Measurements from ENCODE around the gene NQO2. TPM values are rescaled to one million over a fixed set of nuclear protein-coding genes. Genes with fewer than 3 reads are reported as not detected.
"Not testable (repeated sequence)": the region's sequence is repeated elsewhere in the genome, so short reads cannot be mapped to it uniquely, and the experiment has no call there.

Gene NQO2
- total and polyA plus RNA-seq, 2 donors (not counting 1 experiment from before 2014, with no cell fraction given) = 6.2 to 21.5 TPM

DNA sequence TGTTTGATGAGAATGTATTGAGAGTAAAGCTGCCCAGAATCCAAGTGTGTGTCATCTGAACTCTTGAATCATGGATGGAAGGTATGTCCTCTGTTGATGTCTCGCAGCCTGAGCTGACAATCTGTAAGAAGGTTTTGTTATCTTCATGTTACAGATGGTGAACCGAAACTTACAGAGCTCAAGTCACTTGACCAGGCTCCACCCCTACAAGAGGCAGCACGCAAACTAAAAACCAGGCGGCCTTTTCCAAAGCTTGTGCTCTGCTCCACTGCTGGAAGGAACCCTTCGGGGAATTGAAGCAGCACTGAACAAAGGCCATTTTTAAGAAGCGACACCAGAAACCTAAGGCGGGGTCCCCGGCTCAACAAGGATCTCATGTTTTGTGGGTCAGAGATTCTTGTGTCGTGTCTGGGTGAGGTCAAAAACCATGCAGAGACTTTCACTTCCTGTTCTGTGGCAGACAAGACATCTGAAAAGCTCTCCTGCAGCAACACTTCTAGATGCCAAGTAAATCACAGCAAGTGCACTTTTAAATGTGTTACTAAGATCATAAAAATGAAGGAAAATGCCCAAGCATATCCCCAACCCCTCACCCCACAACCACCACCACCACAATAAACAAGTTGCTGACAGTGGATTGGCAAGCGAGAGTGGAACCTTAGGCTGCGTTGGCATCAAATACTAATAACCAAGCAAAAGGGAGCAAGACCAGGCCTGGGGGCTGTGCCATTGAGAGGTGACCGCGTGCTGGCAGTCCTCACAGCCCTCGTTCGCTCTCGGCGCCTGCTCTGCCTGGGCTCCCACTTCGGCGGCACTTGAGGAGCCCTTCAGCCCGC lies 27.3 kb downstream of the NQO2 start:
- Mint-ChIP-seq H3K9me3 (ENCODE audit: insufficient read depth) (no peaks in the 10 kb centered on the region), H3K27ac (peak overlapping the region; percentile 96), H3K27me3 (peaks cover 19% of the 10 kb centered on the region), H3K4me1 (peaks cover 54% of the 10 kb centered on the region), H3K4me3 (peak overlapping the region; percentile 76)
- H3K79me2 ChIP-seq (ENCODE audit: control insufficient read depth, insufficient read depth, low read length) = no peaks in the 10 kb centered on the region
- intact Hi-C loops (cut with micrococcal nuclease) = loop anchor here (1.0 to 5.0 kb wide), 4 partner anchors 26 to 41 kb away; partner anchors contain the start of genes NQO2 and RIPK1
- peaks cover 59 to 63% of the 10 kb centered on the region in 2 donors for H3K4me1 ChIP-seq (ENCODE audit: control insufficient read depth in 2 of 2, insufficient read depth in 2 of 2, low read length in 2 of 2)
- 46% methylated on average over 18 of the region's 20 CpGs for WGBS (ENCODE audit: insufficient coverage)
- H3K27me3 ChIP-seq (replicated peaks in 1 of 4; ENCODE audit: control extremely low read depth in 1 of 4, control insufficient read depth in 3 of 4, insufficient read depth in 4 of 4, low read length in 3 of 4) = peaks cover 0 to 4% (median 0%) of the 10 kb centered on the region in 4 experiments
- peak overlapping the region in 4 of 5 experiments; percentile 9 to 48 (median 26) for H3K4me3 ChIP-seq (ENCODE audit: control extremely low read depth in 1 of 5, extremely low read depth in 1 of 5, insufficient read depth in 1 of 5, low read depth in 2 of 5, low read length in 4 of 5)
- peak overlapping the region; percentile 30 for H3K9ac ChIP-seq (ENCODE audit: low read length)
- peak overlapping the region; percentile 74 to 76 for H3K27ac ChIP-seq (ENCODE audit: low read length in 2 of 2)
- peak overlapping the region; percentile 62 for H2AFZ ChIP-seq (ENCODE audit: insufficient read depth, low read depth, low read length, poor library complexity, severe bottlenecking)
- no peak for TF ChIP-seq EZH2 (IDR thresholded peaks at IDR 0.05; ENCODE audit: borderline replicate concordance, insufficient read depth, low read depth, low read length, poor library complexity, severe bottlenecking)
- TF ChIP-seq, protein P1, sequence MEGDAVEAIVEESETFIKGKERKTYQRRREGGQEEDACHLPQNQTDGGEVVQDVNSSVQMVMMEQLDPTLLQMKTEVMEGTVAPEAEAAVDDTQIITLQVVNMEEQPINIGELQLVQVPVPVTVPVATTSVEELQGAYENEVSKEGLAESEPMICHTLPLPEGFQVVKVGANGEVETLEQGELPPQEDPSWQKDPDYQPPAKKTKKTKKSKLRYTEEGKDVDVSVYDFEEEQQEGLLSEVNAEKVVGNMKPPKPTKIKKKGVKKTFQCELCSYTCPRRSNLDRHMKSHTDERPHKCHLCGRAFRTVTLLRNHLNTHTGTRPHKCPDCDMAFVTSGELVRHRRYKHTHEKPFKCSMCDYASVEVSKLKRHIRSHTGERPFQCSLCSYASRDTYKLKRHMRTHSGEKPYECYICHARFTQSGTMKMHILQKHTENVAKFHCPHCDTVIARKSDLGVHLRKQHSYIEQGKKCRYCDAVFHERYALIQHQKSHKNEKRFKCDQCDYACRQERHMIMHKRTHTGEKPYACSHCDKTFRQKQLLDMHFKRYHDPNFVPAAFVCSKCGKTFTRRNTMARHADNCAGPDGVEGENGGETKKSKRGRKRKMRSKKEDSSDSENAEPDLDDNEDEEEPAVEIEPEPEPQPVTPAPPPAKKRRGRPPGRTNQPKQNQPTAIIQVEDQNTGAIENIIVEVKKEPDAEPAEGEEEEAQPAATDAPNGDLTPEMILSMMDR (IDR thresholded peaks at IDR 0.05) = no peak
- peak overlapping the region; percentile 66 for H3K4me2 ChIP-seq (replicated peaks; ENCODE audit: low read depth, low read length, poor library complexity, severe bottlenecking)
- POLR2A ChIA-PET = interaction anchor here (0.5 to 1.7 kb wide), 9 partner anchors 12 to 790 kb away, joined by 3 to 10 read pairs (median 4); partner anchors contain the start of gene NQO2
- H3K36me3 ChIP-seq (replicated peaks in 1 of 2; ENCODE audit: control extremely low read depth in 1 of 2, control insufficient read depth in 1 of 2, extremely low read depth in 1 of 2, insufficient read depth in 2 of 2, low read length in 1 of 2) = no peaks in the 10 kb centered on the region
- DNase-seq (peak; percentile 91), ATAC-seq (ENCODE audit: low read depth) (peak; percentile 65)
- CTCF ChIA-PET = interaction anchor here (0.9 to 6.4 kb wide), 14 partner anchors 9 to 236 kb away, joined by 3 to 63 read pairs (median 4); partner anchors contain the start of gene NQO2
- no peaks in the 10 kb centered on the region for H3K9me3 ChIP-seq (ENCODE audit: control extremely low read depth in 1 of 3, control insufficient read depth in 2 of 3, insufficient read depth in 1 of 3, low read length in 2 of 3)
- no peaks in the 10 kb centered on the region for H4K20me1 ChIP-seq (ENCODE audit: control insufficient read depth, insufficient read depth, low read length, poor library complexity, severe bottlenecking)

DNA sequence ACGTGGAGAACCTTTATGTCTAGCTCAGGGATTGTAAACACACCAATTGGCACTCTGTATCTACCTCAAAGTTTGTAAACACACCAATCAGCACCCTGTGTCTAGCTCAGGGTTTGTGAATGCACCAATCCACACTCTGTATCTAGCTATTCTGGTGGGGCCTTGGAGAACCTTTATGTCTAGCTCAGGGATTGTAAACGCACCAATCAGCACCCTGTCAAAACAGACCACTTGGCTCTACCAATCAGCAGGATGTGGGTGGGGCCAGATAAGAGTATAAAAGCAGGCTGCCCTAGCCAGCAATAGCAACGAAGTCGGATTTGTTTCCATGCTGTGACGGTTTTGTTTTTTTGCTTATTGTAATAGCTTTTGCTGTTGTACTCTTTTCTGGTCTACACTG lies 28.5 kb downstream of the NQO2 start:
- intact Hi-C loops (cut with micrococcal nuclease) = loop anchor here (5.0 kb wide), 1 partner anchor 41 kb away; no protein-coding TSS in a partner anchor
- H4K20me1 ChIP-seq (ENCODE audit: control insufficient read depth, insufficient read depth, low read length, poor library complexity, severe bottlenecking); H2AFZ ChIP-seq (ENCODE audit: insufficient read depth, low read depth, low read length, poor library complexity, severe bottlenecking); H3K4me3 ChIP-seq (ENCODE audit: control extremely low read depth in 1 of 5, extremely low read depth in 1 of 5, insufficient read depth in 1 of 5, low read depth in 2 of 5, low read length in 4 of 5); H3K27ac ChIP-seq (ENCODE audit: low read length in 2 of 2); DNase-seq; H3K9ac ChIP-seq (ENCODE audit: low read length); H3K9me3 ChIP-seq (ENCODE audit: control extremely low read depth in 1 of 3, control insufficient read depth in 2 of 3, insufficient read depth in 1 of 3, low read length in 2 of 3); H3K27me3 ChIP-seq (replicated peaks in 1 of 4; ENCODE audit: control extremely low read depth in 1 of 4, control insufficient read depth in 3 of 4, insufficient read depth in 4 of 4, low read length in 3 of 4); H3K4me3 Mint-ChIP-seq; POLR2A ChIA-PET; H3K79me2 ChIP-seq (ENCODE audit: control insufficient read depth, insufficient read depth, low read length); H3K4me2 ChIP-seq (replicated peaks; ENCODE audit: low read depth, low read length, poor library complexity, severe bottlenecking); H3K36me3 ChIP-seq (replicated peaks in 1 of 2; ENCODE audit: control extremely low read depth in 1 of 2, control insufficient read depth in 1 of 2, extremely low read depth in 1 of 2, insufficient read depth in 2 of 2, low read length in 1 of 2); ATAC-seq (ENCODE audit: low read depth); H3K9me3 Mint-ChIP-seq (ENCODE audit: insufficient read depth): not testable (repeated sequence)
- Mint-ChIP-seq H3K27me3 (peaks cover 28% of the 10 kb centered on the region), H3K4me1 (peaks cover 51% of the 10 kb centered on the region), H3K27ac (peak overlapping the region; percentile 20)
- peaks cover 53 to 54% of the 10 kb centered on the region in 2 donors for H3K4me1 ChIP-seq (ENCODE audit: control insufficient read depth in 2 of 2, insufficient read depth in 2 of 2, low read length in 2 of 2)
- WGBS (ENCODE audit: insufficient coverage) = 90% methylated on average over 2 of the region's 5 CpGs
- CTCF ChIA-PET = interaction anchor here (0.9 to 6.4 kb wide), 4 partner anchors 9 to 31 kb away, joined by 3 to 63 read pairs (median 4); partner anchors contain the start of gene NQO2
